Lung microvascular endothelial cell (primary cell): Measurements from ENCODE around the gene RFXAP. TPM values are rescaled to one million over a fixed set of nuclear protein-coding genes. Genes with fewer than 3 reads are reported as not detected.
A peak's percentile ranks its signal among the peaks of the same experiment; 100 is the strongest.

Experiments
- DNase-seq, 2 donors: peaks; one replicate each; pipeline versions ENCODE4 v3.0.0 to v3.0.0-alpha.2; 2010; ENCODE audit warnings: low read depth in 2 of 2
- total RNA-seq: library from RNA; depleted of rRNA; stranded (reverse); fragments of >200 nt; gene quantifications from 2 replicates; pipeline ENCODE4 v1.2.1, GENCODE V29; 2014

RFXAP gene
- total RNA-seq, 1 donor from 2014 or later, result 0.60 TPM

GRCh38 chr13:36866232-36866631 is 47.2 kb downstream of the RFXAP start:
- peak in 1 of 2 donors; percentile 55 for DNase-seq

GRCh38 chr13:36870050-36870692 is 51.1 kb downstream of the RFXAP start:
- DNase-seq, result no peak

GRCh38 chr13:36872621-36873020 is 53.6 kb downstream of the RFXAP start:
- DNase-seq, result peak; percentile 43 to 49

- no peak for DNase-seq
These were observed 56.4 kb downstream of the RFXAP start for GRCh38 chr13:36875431-36875830.

- no peak for DNase-seq
These were observed 56.9 kb downstream of the RFXAP start for GRCh38 chr13:36875961-36876360.

Other genes with a start within 250 kb of the RFXAP start
- gene SERTM1, start 145.2 kb upstream of the RFXAP start, total RNA-seq, result under 0.01 TPM in 2 replicates
- gene SMAD9, start 101.0 kb downstream of the RFXAP start, total RNA-seq, result 9.4 and 14.3 TPM in 2 replicates
- gene ALG5, start 180.1 kb downstream of the RFXAP start, total RNA-seq, result 29.0 and 52.8 TPM in 2 replicates
- 15.9 and 24.0 TPM in 2 replicates for gene EXOSC8, start 181.6 kb downstream of the RFXAP start, total RNA-seq
- 20.7 and 26.0 TPM in 2 replicates for gene SUPT20H, start 240.5 kb downstream of the RFXAP start, total RNA-seq